IMR-90 (cell line): Measurements from ENCODE around the gene PALLD. TPM values are rescaled to one million over a fixed set of nuclear protein-coding genes. Genes with fewer than 3 reads are reported as not detected.

Experiments
- ATAC-seq: fragments of 200-7000 bp; cut with Tn5 transposase; 2 replicates; pipeline ENCODE4 v1.9.1; 2020; ENCODE audit warnings: low read depth, mild to moderate bottlenecking, moderate library complexity
- BruUV-seq: library from RNA; stranded (reverse); fragments of 400-500 nt; replicated peaks from 2 replicates; lab custom pipeline; 2021; lab: Mats Ljungman, UMichigan
- CTCF ChIA-PET: fragments of 300-600 bp; formaldehyde crosslinking; extraction: SDS; loops from one replicate; lab custom pipeline; 2021; ENCODE audit warnings: antibody characterized with exemption; lab: Yijun Ruan, JAX
- POLR2A ChIA-PET: fragments of 300-600 bp; sonication (Branson Sonifier 250); formaldehyde crosslinking; loops from one replicate; lab custom pipeline; 2022; ENCODE audit warnings: antibody characterized with exemption; ENCODE audit not compliant: unreplicated experiment; lab: Charles Lee
- DNase-seq: peaks from one replicate; pipeline ENCODE4 v3.0.0; 2013
- H2AFZ ChIP-seq: replicated peaks from 2 replicates; pipeline ENCODE3; 2013; ENCODE audit warnings: low read length, mild to moderate bottlenecking; ENCODE audit not compliant: poor library complexity
- H2AK5ac ChIP-seq: 2 replicates; pipeline ENCODE4 v1.6.1; 2013; ENCODE audit warnings: low read depth, low read length, inconsistent platforms
- H2AK9ac ChIP-seq: replicated peaks from 2 replicates; pipeline ENCODE3; 2013; ENCODE audit warnings: mild to moderate bottlenecking, low read depth, low read length, moderate library complexity; ENCODE audit not compliant: poor library complexity
- H2BK120ac ChIP-seq: 2 replicates; pipeline ENCODE4 v1.6.1; 2013; ENCODE audit warnings: low read depth, low read length, inconsistent platforms
- H2BK15ac ChIP-seq: 3 replicates; pipeline ENCODE4 v1.6.1; 2013; ENCODE audit warnings: low read depth, low read length, inconsistent platforms
- H2BK20ac ChIP-seq: 2 replicates; pipeline ENCODE4 v1.6.1; 2013; ENCODE audit warnings: low read depth, mild to moderate bottlenecking, inconsistent platforms, low read length, moderate library complexity
- H2BK5ac ChIP-seq: 2 replicates; pipeline ENCODE4 v1.6.1; 2013; ENCODE audit warnings: mild to moderate bottlenecking, low read depth, low read length, inconsistent platforms; ENCODE audit not compliant: poor library complexity, severe bottlenecking
- H3K14ac ChIP-seq: replicated peaks from 2 replicates; pipeline ENCODE4 v1.6.1; 2013; ENCODE audit warnings: low read depth, low read length, inconsistent platforms
- H3K18ac ChIP-seq: 2 replicates; pipeline ENCODE4 v1.6.1; 2013; ENCODE audit warnings: low read depth, low read length, control low read depth
- H3K23ac ChIP-seq: 2 replicates; pipeline ENCODE4 v1.6.1; 2013; ENCODE audit warnings: low read depth, low read length, inconsistent platforms
- H3K27ac ChIP-seq: 2 replicates; pipeline ENCODE4 v1.5.1; 2013; ENCODE audit warnings: mild to moderate bottlenecking, control low read depth, low read length; ENCODE audit not compliant: insufficient read depth
- H3K27me3 ChIP-seq: 2 replicates; pipeline ENCODE4 v1.6.1; 2013; ENCODE audit warnings: low read length; ENCODE audit not compliant: control insufficient read depth, insufficient read depth
- H3K36me3 ChIP-seq: 2 replicates; pipeline ENCODE4 v1.6.1; 2013; ENCODE audit warnings: low read length, mixed read lengths; ENCODE audit not compliant: control insufficient read depth, insufficient read depth
- H3K4ac ChIP-seq: 2 replicates; pipeline ENCODE4 v1.6.1; 2013; ENCODE audit warnings: low read depth, low read length, inconsistent platforms
- H3K4me1 ChIP-seq: 2 replicates; pipeline ENCODE4 v1.6.1; 2013; ENCODE audit warnings: low read length, mixed read lengths; ENCODE audit not compliant: control insufficient read depth, insufficient read depth
- H3K4me2 ChIP-seq: 2 replicates; pipeline ENCODE4 v1.6.1; 2013; ENCODE audit warnings: low read depth, mild to moderate bottlenecking, control low read depth, low read length, moderate library complexity
- H3K4me3 ChIP-seq: 2 replicates; pipeline ENCODE4 v1.5.1; 2013; ENCODE audit warnings: low read depth, mild to moderate bottlenecking, control low read depth, low read length, moderate library complexity; ENCODE audit not compliant: insufficient read depth
- H3K56ac ChIP-seq: 2 replicates; pipeline ENCODE4 v1.6.1; 2013; ENCODE audit warnings: low read length, inconsistent platforms; ENCODE audit not compliant: insufficient read depth; ENCODE audit errors: extremely low read depth
- H3K79me1 ChIP-seq, 2 experiments: 2 replicates each; pipeline ENCODE4 v1.6.1; 2013; ENCODE audit warnings: low read length in 2 of 2, inconsistent platforms in 1 of 2, low read depth in 1 of 2
- H3K9ac ChIP-seq: 2 replicates; pipeline ENCODE4 v1.6.1; 2013; ENCODE audit warnings: low read depth, low read length, control low read depth
- H3K9me1 ChIP-seq: 2 replicates; pipeline ENCODE4 v1.6.1; 2013; ENCODE audit warnings: low read length, inconsistent platforms; ENCODE audit not compliant: insufficient read depth
- H3K9me3 ChIP-seq: 2 replicates; pipeline ENCODE4 v1.6.1; 2013; ENCODE audit warnings: low read length; ENCODE audit not compliant: control insufficient read depth, insufficient read depth
- H4K20me1 ChIP-seq: 2 replicates; pipeline ENCODE4 v1.6.1; 2013; ENCODE audit warnings: low read length, inconsistent platforms; ENCODE audit not compliant: insufficient read depth
- H4K5ac ChIP-seq: 2 replicates; pipeline ENCODE4 v1.6.1; 2013; ENCODE audit warnings: mild to moderate bottlenecking, low read depth, low read length, control low read depth
- H4K8ac ChIP-seq, 2 experiments: 2 replicates each; pipeline ENCODE4 v1.6.1; 2013; ENCODE audit warnings: low read depth in 2 of 2, low read length in 2 of 2, control low read depth in 1 of 2, inconsistent platforms in 1 of 2
- H4K91ac ChIP-seq: 2 replicates; pipeline ENCODE4 v1.6.1; 2013; ENCODE audit warnings: low read depth, low read length, inconsistent platforms; ENCODE audit not compliant: insufficient read depth
- BHLHE40 ChIP-seq: fragments of 150-350 bp; IDR thresholded peaks from 2 replicates; pipeline ENCODE4 v1.6.1; 2016; ENCODE audit warnings: mild to moderate bottlenecking, low read depth, low read length
- NFE2L2 ChIP-seq: fragments of 150-350 bp; IDR thresholded peaks from 2 replicates; pipeline ENCODE4 v1.6.1; 2016; ENCODE audit warnings: low read depth, mild to moderate bottlenecking, low read length
- WGBS, 2 experiments: methylation state at CpG; one replicate each; pipeline versions ENCODE4 v1.1.5 to v1.1.7; 2013; ENCODE audit warnings: missing lambda C conversion rate in 2 of 2; ENCODE audit not compliant: insufficient read length in 1 of 2; ENCODE audit errors: extremely low coverage in 2 of 2; 5-methylcytosine and 5-hydroxymethylcytosine counted together
- dilution Hi-C: fragments of 300-500 bp; cut with HindIII; formaldehyde crosslinking; loops from one replicate; pipeline ENCODE4 v1.14.3; 2018; ENCODE audit warnings: low sequenced_read_pairs; ENCODE audit not compliant: unreplicated experiment
- in situ Hi-C: fragments of 300-500 bp; cut with MboI; formaldehyde crosslinking; loops from 3 replicates; pipeline ENCODE4 v1.14.3; 2019; ENCODE audit warnings: low sequenced_read_pairs, inconsistent platforms, mixed read lengths
- intact Hi-C: fragments of 100-400 bp; cut with micrococcal nuclease; formaldehyde crosslinking; loops from 2 replicates; pipeline ENCODE4 v1.10.0; 2022
- polyA plus RNA-seq, 3 experiments: library from polyadenylated mRNA; depleted of rRNA; stranded (reverse); fragments of >200 nt; gene quantifications; 2 replicates each; pipeline ENCODE4 v1.2.3, GENCODE V29; 2012; ENCODE audit warnings: low replicate concordance in 1 of 3
- total RNA-seq: library from RNA; depleted of rRNA; stranded (reverse); fragments of >200 nt; gene quantifications from 2 replicates; pipeline ENCODE4 v1.2.3, GENCODE V29; 2012

PALLD gene
- total and polyA plus RNA-seq, 2 of the 4 experiments (the other 2 are of a cell fraction), result 91.0 to 91.9 TPM

DNA sequence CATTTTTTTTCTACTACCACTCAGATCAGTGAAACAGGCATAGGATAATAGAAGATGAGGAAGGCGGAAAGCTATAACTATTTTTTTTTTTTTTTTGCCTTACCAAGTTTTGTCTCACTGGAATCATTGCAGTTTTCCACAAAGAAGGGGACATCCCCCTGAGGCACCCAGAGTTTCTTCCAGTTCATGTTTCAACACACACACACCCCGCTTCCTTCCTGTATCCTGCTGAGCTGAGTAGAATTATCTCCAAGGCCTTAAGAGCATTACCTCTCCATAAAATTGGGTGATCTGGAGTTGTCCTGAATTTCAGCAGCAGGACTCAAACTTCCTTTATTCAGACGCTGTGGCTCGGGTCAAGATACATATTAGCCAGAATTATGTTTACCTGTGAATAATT lies 111.9 kb downstream of the PALLD start:
- dilution Hi-C loops, result no loop called here
- in situ Hi-C loops, result no loop called here
- H3K23ac ChIP-seq, result no peak overlapping the region
- DNase-seq (no peak), ATAC-seq (no peak)
- H2BK120ac ChIP-seq, result 0 out of 2 replicates have a peak overlapping the region, but pooled peaks have one; percentile 20
- no CpG with 5 or more reads among the region's 4 CpGs for WGBS, 2 experiments
- 0 out of 2 replicates have a peak overlapping the region, but pooled peaks have one; percentile 22 for H3K4ac ChIP-seq
- H4K91ac ChIP-seq, result 0 out of 2 replicates have a peak overlapping the region, but pooled peaks have one; percentile 33
- H3K4me1 ChIP-seq, result peaks cover 23% of the 10 kb centered on the region
- no peaks in the 10 kb centered on the region for H4K20me1 ChIP-seq
- H4K5ac ChIP-seq, result no peak overlapping the region
- intact Hi-C loops, result no loop called here
- no peaks in the 10 kb centered on the region for H3K27me3 ChIP-seq
- H2BK5ac ChIP-seq, result no peak overlapping the region
- H3K14ac ChIP-seq, result no peak overlapping the region
- ChIA-PET CTCF (interaction anchor here (0.6 to 0.9 kb wide), 2 partner anchors 12 to 21 kb away, joined by 3 read pairs; no protein-coding TSS in a partner anchor), POLR2A (interaction anchor here (0.7 kb wide), 1 partner anchor 78 kb away, joined by 9 read pairs; no protein-coding TSS in a partner anchor)
- no TSS peak for BruUV-seq
- no peak for TF ChIP-seq BHLHE40
- TF ChIP-seq NFE2L2, result no peak
- H3K4me3 ChIP-seq, result no peak overlapping the region
- no peak overlapping the region for H3K18ac ChIP-seq
- H2AK5ac ChIP-seq, result no peak overlapping the region
- H3K36me3 ChIP-seq, result no peaks in the 10 kb centered on the region
- no peak overlapping the region for H3K4me2 ChIP-seq
- no peak overlapping the region for H2AFZ ChIP-seq
- H2BK15ac ChIP-seq, result peak overlapping the region; percentile 29; the same call in 1 of the 3 replicates
- no peak overlapping the region for H3K56ac ChIP-seq
- no peak overlapping the region for H2BK20ac ChIP-seq
- no peak overlapping the region for H3K9ac ChIP-seq
- no peaks in the 10 kb centered on the region for H3K9me3 ChIP-seq
- no peaks in the 10 kb centered on the region for H3K79me1 ChIP-seq
- peaks cover 20% of the 10 kb centered on the region for H3K9me1 ChIP-seq
- no peak overlapping the region for H4K8ac ChIP-seq
- H3K27ac ChIP-seq, result no peak overlapping the region
- no peak overlapping the region for H2AK9ac ChIP-seq
